Endothelial cell of umbilical vein (primary cell): Measurements from ENCODE around the gene ULK1. TPM values are rescaled to one million over a fixed set of nuclear protein-coding genes. Genes with fewer than 3 reads are reported as not detected.

Source experiments
- BruUV-seq: library from RNA; stranded (reverse); fragments of 400-500 nt; replicated peaks from 2 replicates; lab custom pipeline; 2021; lab: Mats Ljungman, UMichigan
- CTCF ChIA-PET: fragments of 300-600, 350-600 bp; sonication (Branson Sonifier 250); formaldehyde crosslinking; loops from one replicate; lab custom pipeline; 2021; ENCODE audit warnings: antibody characterized with exemption, inconsistent platforms; lab: Charles Lee
- POLR2A ChIA-PET: fragments of 300-600, 350-600 bp; sonication (Branson Sonifier 250); formaldehyde crosslinking; loops from one replicate; lab custom pipeline; 2021; ENCODE audit warnings: antibody characterized with exemption, inconsistent platforms; lab: Charles Lee
- DNase-seq: peaks from one replicate; pipeline ENCODE4 v3.0.0-alpha.2; 2011; ENCODE audit warnings: low read depth, low spot score
- FAIRE-seq: peaks from 2 replicates; lab custom pipeline; 2011; peaks lifted over from hg19 to GRCh38; lab: Jason Lieb, UNC
- H2AFZ ChIP-seq: 2 replicates; pipeline ENCODE4 v1.6.0; 2012; ENCODE audit warnings: low read depth, low read length, control low read depth, inconsistent platforms
- H3K27ac ChIP-seq: 2 replicates; pipeline ENCODE4 v1.5.1; 2011; ENCODE audit warnings: low read depth, mild to moderate bottlenecking, control low read depth, low read length, moderate library complexity; ENCODE audit not compliant: insufficient read depth
- H3K27me3 ChIP-seq, 2 experiments: 2 replicates each; pipeline versions ENCODE4 v1.6.0 to v1.6.1; 2011; ENCODE audit warnings: low read length in 2 of 2, mixed read lengths in 1 of 2; ENCODE audit not compliant: control insufficient read depth in 2 of 2, insufficient read depth in 2 of 2
- H3K36me3 ChIP-seq, 2 experiments: 2 replicates in 1 of 2; 3 replicates in 1 of 2; pipeline ENCODE4 v1.5.1; 2011; ENCODE audit warnings: low read length in 2 of 2, mild to moderate bottlenecking in 1 of 2, moderate library complexity in 1 of 2; ENCODE audit not compliant: control insufficient read depth in 2 of 2, insufficient read depth in 2 of 2; ENCODE audit errors: extremely low read depth in 1 of 2
- H3K4me1 ChIP-seq: 3 replicates; pipeline ENCODE4 v1.5.1; 2011; ENCODE audit warnings: mild to moderate bottlenecking, low read length; ENCODE audit not compliant: control insufficient read depth, insufficient read depth; ENCODE audit errors: extremely low read depth
- H3K4me2 ChIP-seq: 2 replicates; pipeline ENCODE4 v1.6.1; 2011; ENCODE audit warnings: low read length, control low read depth, mixed read lengths; ENCODE audit not compliant: insufficient read depth
- H3K4me3 ChIP-seq, 3 experiments: fragments of 200-600 bp in 1 of 3; sonication (generic), shearing (Covaris generic) in 1 of 3; replicated peaks in 1 of 3; 2 replicates each; pipeline ENCODE4 v1.5.1; 2011 to 2016; ENCODE audit warnings: control low read depth in 3 of 3, low read length in 3 of 3, mild to moderate bottlenecking in 2 of 3, inconsistent platforms in 1 of 3, low read depth in 1 of 3, moderate library complexity in 1 of 3; ENCODE audit not compliant: insufficient read depth in 1 of 3
- H3K79me2 ChIP-seq: 2 replicates; pipeline ENCODE4 v1.6.0; 2012; ENCODE audit warnings: low read length, inconsistent platforms; ENCODE audit not compliant: control insufficient read depth, insufficient read depth
- H3K9ac ChIP-seq: replicated peaks from 2 replicates; pipeline ENCODE3; 2011; ENCODE audit warnings: low read length, control low read depth; ENCODE audit not compliant: insufficient read depth; ENCODE audit errors: extremely low read depth
- H3K9me1 ChIP-seq: replicated peaks from 3 replicates; pipeline ENCODE4 v1.6.0; 2011; ENCODE audit warnings: mild to moderate bottlenecking, low read length; ENCODE audit not compliant: control insufficient read depth, insufficient read depth; ENCODE audit errors: extremely low read depth
- H3K9me3 ChIP-seq: replicated peaks from 2 replicates; pipeline ENCODE4 v1.5.1; 2012; ENCODE audit warnings: low read length, inconsistent platforms; ENCODE audit not compliant: control insufficient read depth, insufficient read depth
- H4K20me1 ChIP-seq: replicated peaks from 2 replicates; pipeline ENCODE3; 2011; ENCODE audit warnings: mild to moderate bottlenecking, low read length; ENCODE audit not compliant: control insufficient read depth, insufficient read depth; ENCODE audit errors: extremely low read depth
- EZH2 ChIP-seq: IDR thresholded peaks from 2 replicates; pipeline ENCODE4 v1.6.1; 2012; ENCODE audit warnings: borderline replicate concordance, low read depth, mild to moderate bottlenecking, moderate library complexity, low read length, inconsistent platforms; ENCODE audit not compliant: severe bottlenecking
- FOS ChIP-seq: IDR thresholded peaks from 2 replicates; pipeline ENCODE4 v1.6.1; 2011; ENCODE audit warnings: mild to moderate bottlenecking, low read length, moderate library complexity, borderline replicate concordance; ENCODE audit not compliant: insufficient read depth
- GATA2 ChIP-seq: IDR thresholded peaks from 2 replicates; pipeline ENCODE4 v1.7.0; 2011; ENCODE audit warnings: low read depth, mild to moderate bottlenecking, moderate library complexity, mixed read lengths, low read length; ENCODE audit not compliant: insufficient read length, insufficient read depth
- JUN ChIP-seq: IDR thresholded peaks from 2 replicates; pipeline ENCODE4 v1.6.1; 2011; ENCODE audit warnings: borderline replicate concordance, low read depth; ENCODE audit not compliant: insufficient read length, insufficient read depth
- MYC ChIP-seq: IDR thresholded peaks from one replicate; pipeline ENCODE4 v1.6.1; 2011; ENCODE audit warnings: mild to moderate bottlenecking, low read depth, low read length
- POLR2A ChIP-seq: IDR thresholded peaks from 2 replicates; pipeline ENCODE4 v1.6.1; 2012; ENCODE audit warnings: low read depth, mild to moderate bottlenecking, control low read depth, low read length
- POLR2AphosphoS5 ChIP-seq: IDR thresholded peaks from 2 replicates; pipeline ENCODE4 v1.6.1; 2012; ENCODE audit warnings: low read depth, mild to moderate bottlenecking, control low read depth, low read length, moderate library complexity; ENCODE audit not compliant: insufficient read depth
- dilution Hi-C: fragments of 300-500 bp; cut with MboI; formaldehyde crosslinking; loops from one replicate; pipeline ENCODE4 v1.15.0; 2019; ENCODE audit warnings: low sequenced_read_pairs; ENCODE audit not compliant: extremely low pct_ligation_motif_present
- intact Hi-C: fragments of 100-400 bp; cut with micrococcal nuclease; formaldehyde crosslinking; loops from one replicate; pipeline ENCODE4 v1.10.0; 2022
- polyA plus RNA-seq, 4 experiments: library from polyadenylated mRNA; depleted of rRNA in 3 of 4; stranded (reverse) in 3 of 4; unstranded in 1 of 4; fragments of >200 nt; gene quantifications; 2 replicates each; pipeline versions ENCODE4 v1.2.1 to v1.2.3, GENCODE V29; 2011 to 2012; ENCODE audit warnings: missing spikeins in 1 of 4
- total RNA-seq: library from RNA; stranded (reverse); gene quantifications from 2 replicates; pipeline ENCODE4 v1.2.3, GENCODE V29; 2021
- TF ChIP-seq, protein P1 (sequence below): IDR thresholded peaks from 2 replicates; pipeline ENCODE4 v1.6.1; 2011; ENCODE audit not compliant: insufficient read depth, insufficient read length
- TF ChIP-seq, protein P2 (sequence below), 2 donors: IDR thresholded peaks; 1 replicate in 1 of 2; 2 replicates in 1 of 2; pipeline ENCODE4 v1.5.1; 2011; ENCODE audit warnings: low read length in 2 of 2, mild to moderate bottlenecking in 2 of 2, moderate library complexity in 2 of 2, control low read depth in 1 of 2, inconsistent platforms in 1 of 2, low read depth in 1 of 2; ENCODE audit not compliant: insufficient read depth in 1 of 2; ENCODE audit errors: extremely low read depth in 1 of 2

The ULK1 gene
- total and polyA plus RNA-seq, 2 donors (not counting 3 experiments of a cell fraction or from before 2014, with no cell fraction given) = 14.4 to 38.2 TPM

DNA sequence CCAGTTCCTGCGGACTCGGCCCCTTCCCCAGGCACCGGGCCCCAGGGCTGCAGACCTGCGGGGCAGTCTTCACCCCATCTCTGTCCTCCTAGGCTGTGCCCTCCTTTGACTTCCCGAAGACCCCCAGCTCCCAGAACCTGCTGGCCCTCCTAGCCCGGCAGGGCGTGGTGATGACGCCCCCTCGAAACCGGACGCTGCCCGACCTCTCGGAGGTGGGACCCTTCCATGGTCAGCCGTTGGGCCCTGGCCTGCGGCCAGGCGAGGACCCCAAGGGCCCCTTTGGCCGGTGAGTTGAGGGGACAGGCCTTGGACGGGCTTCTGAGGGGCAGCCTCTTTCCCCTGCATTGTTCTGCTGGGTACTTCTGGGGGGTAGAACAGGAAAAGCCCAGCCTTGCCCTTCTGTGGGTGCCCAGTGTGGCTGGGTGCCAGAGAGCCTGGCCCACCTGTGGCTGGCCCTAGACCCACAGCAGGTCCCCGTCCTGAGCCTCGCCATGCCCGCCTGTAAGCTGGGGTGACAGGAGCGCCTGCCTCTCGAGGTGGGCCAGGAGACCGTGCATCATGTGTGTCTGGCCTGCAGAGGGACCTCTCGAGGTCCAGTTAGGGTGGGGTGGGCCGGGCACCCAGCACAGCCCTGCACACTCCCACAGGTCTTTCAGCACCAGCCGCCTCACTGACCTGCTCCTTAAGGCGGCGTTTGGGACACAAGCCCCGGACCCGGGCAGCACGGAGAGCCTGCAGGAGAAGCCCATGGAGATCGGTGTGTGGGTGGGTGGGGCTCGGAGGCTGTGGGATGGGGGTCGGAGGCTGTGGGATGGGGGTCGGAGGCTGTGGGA lies 22.1 kb downstream of the ULK1 start:
- DNase-seq (no peak), FAIRE-seq (no peak)
- Histone ChIP-seq H3K4me3 (no peak overlapping the region), H3K9me1 (no peaks in the 10 kb centered on the region), H3K4me2 (no peak overlapping the region), H2AFZ (no peak overlapping the region), H3K9me3 (no peaks in the 10 kb centered on the region), H3K27ac (no peak overlapping the region), H3K4me1 (peaks cover 12% of the 10 kb centered on the region), H3K36me3 (peaks cover 5 to 50% of the 10 kb centered on the region in 2 experiments), H3K9ac (no peak overlapping the region), H3K27me3 (no peaks in the 10 kb centered on the region), H4K20me1 (no peaks in the 10 kb centered on the region), H3K79me2 (no peaks in the 10 kb centered on the region)
- CTCF ChIA-PET = no interaction called here
- TF ChIP-seq JUN = no peak
- POLR2A ChIA-PET = no interaction called here
- no TSS peak for BruUV-seq
- intact Hi-C loops (no loop called here), dilution Hi-C loops (no loop called here)

DNA sequence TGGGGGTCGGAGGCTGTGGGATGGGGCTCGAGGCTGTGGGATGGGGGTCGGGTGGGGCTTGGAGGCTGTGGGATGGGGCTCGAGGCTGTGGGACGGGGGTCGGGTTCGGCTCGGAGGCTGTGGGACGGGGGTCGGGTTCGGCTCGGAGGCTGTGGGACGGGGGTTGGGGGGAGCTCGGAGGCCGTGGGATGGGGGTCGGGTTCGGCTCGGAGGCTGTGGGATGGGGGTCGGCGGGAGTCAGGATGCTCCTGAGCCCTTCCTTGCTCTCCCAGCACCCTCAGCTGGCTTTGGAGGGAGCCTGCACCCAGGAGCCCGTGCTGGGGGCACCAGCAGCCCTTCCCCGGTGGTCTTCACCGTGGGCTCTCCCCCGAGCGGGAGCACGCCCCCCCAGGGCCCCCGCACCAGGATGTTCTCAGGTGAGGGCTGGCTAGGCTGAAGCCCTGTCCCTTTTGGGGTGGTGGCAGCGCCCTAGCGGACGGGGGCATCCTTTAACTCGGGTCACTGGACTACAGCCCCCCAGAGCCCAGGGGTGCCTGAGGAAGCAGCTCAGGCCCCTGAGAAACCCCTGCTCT lies 22.8 kb downstream of the ULK1 start:
- no peak for DNase-seq
- Histone ChIP-seq H4K20me1 (no peaks in the 10 kb centered on the region), H3K27ac (no peak overlapping the region), H2AFZ (no peak overlapping the region), H3K27me3 (no peaks in the 10 kb centered on the region), H3K9me3 (no peaks in the 10 kb centered on the region), H3K4me3 (no peak overlapping the region), H3K79me2 (no peaks in the 10 kb centered on the region), H3K4me1 (peaks cover 9% of the 10 kb centered on the region), H3K36me3 (peaks cover 5 to 47% of the 10 kb centered on the region in 2 experiments), H3K4me2 (no peak overlapping the region), H3K9me1 (no peaks in the 10 kb centered on the region), H3K9ac (no peak overlapping the region)
- TF ChIP-seq, protein P1, sequence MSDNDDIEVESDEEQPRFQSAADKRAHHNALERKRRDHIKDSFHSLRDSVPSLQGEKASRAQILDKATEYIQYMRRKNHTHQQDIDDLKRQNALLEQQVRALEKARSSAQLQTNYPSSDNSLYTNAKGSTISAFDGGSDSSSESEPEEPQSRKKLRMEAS = no peak
- TF ChIP-seq GATA2 (no peak), FOS (no peak), EZH2 (no peak), POLR2AphosphoS5 (no peak), MYC (no peak), JUN (no peak), POLR2A (no peak)
- TF ChIP-seq, protein P2, sequence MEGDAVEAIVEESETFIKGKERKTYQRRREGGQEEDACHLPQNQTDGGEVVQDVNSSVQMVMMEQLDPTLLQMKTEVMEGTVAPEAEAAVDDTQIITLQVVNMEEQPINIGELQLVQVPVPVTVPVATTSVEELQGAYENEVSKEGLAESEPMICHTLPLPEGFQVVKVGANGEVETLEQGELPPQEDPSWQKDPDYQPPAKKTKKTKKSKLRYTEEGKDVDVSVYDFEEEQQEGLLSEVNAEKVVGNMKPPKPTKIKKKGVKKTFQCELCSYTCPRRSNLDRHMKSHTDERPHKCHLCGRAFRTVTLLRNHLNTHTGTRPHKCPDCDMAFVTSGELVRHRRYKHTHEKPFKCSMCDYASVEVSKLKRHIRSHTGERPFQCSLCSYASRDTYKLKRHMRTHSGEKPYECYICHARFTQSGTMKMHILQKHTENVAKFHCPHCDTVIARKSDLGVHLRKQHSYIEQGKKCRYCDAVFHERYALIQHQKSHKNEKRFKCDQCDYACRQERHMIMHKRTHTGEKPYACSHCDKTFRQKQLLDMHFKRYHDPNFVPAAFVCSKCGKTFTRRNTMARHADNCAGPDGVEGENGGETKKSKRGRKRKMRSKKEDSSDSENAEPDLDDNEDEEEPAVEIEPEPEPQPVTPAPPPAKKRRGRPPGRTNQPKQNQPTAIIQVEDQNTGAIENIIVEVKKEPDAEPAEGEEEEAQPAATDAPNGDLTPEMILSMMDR (IDR thresholded peaks at IDR 0.05; ENCODE audit: extremely low read depth in 1 of 2, insufficient read depth in 1 of 2, low read depth in 1 of 2, low read length in 2 of 2) = no peak
- CTCF ChIA-PET = no interaction called here
- BruUV-seq = no TSS peak
- no peak for FAIRE-seq
- POLR2A ChIA-PET = no interaction called here
- dilution Hi-C loops = no loop called here
- intact Hi-C loops = no loop called here
